Muscle of leg (tissue), 16 donors: ENCODE results near the gene TUFT1. TPM values are rescaled to one million over a fixed set of nuclear protein-coding genes. Genes with fewer than 3 reads are reported as not detected.
A peak's percentile ranks its signal among the peaks of the same experiment; 100 is the strongest.

Experiments used
- DNase-seq: peaks from one replicate; pipeline ENCODE4 v3.0.0; 2013
- H3K27ac ChIP-seq: one replicate; pipeline ENCODE4 v1.5.1; 2013; ENCODE audit warnings: mild to moderate bottlenecking, low read length, control low read depth
- H3K27me3 ChIP-seq: one replicate; pipeline ENCODE4 v1.6.1; 2013; ENCODE audit warnings: low read length; ENCODE audit not compliant: control insufficient read depth, insufficient read depth
- H3K36me3 ChIP-seq: one replicate; pipeline ENCODE4 v1.6.1; 2013; ENCODE audit warnings: low read length; ENCODE audit not compliant: control insufficient read depth, insufficient read depth
- H3K4me1 ChIP-seq: one replicate; pipeline ENCODE4 v1.6.1; 2013; ENCODE audit warnings: low read length; ENCODE audit not compliant: control insufficient read depth, insufficient read depth
- H3K4me3 ChIP-seq: one replicate; pipeline ENCODE4 v1.5.1; 2013; ENCODE audit warnings: low read length, control low read depth
- H3K9me3 ChIP-seq: replicated peaks from 2 replicates; pipeline ENCODE4 v1.6.1; 2013; ENCODE audit warnings: low read depth, low read length; ENCODE audit not compliant: control insufficient read depth
- WGBS: methylation state at CpG from one replicate; pipeline ENCODE4 v1.1.5; 2013; ENCODE audit warnings: missing lambda C conversion rate; ENCODE audit not compliant: insufficient coverage; 5-methylcytosine and 5-hydroxymethylcytosine counted together
- long read RNA-seq, 11 donors: transcript quantifications; one replicate each; lab custom pipeline, GENCODE V29; 2026
- polyA plus RNA-seq, 8 donors: library from polyadenylated mRNA; unstranded; fragments of 120-200 nt; gene quantifications; one replicate each; pipeline versions ENCODE4 v1.2.1 to v1.2.3, GENCODE V29; 2013; ENCODE audit warnings: inconsistent platforms in 1 of 8, low replicate concordance in 1 of 8; ENCODE audit not compliant: insufficient read length in 8 of 8, insufficient read depth in 1 of 8
- total RNA-seq: library from RNA; stranded (reverse); fragments of 120-200 nt; gene quantifications from one replicate; pipeline ENCODE4 v1.2.4, GENCODE V29; 2013

TUFT1 gene, protein sequence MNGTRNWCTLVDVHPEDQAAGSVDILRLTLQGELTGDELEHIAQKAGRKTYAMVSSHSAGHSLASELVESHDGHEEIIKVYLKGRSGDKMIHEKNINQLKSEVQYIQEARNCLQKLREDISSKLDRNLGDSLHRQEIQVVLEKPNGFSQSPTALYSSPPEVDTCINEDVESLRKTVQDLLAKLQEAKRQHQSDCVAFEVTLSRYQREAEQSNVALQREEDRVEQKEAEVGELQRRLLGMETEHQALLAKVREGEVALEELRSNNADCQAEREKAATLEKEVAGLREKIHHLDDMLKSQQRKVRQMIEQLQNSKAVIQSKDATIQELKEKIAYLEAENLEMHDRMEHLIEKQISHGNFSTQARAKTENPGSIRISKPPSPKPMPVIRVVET
- 6.2 TPM for total RNA-seq
- 1 to 10 TPM; 6.0 to 9.6 (median 7.3) TPM for polyA plus RNA-seq
- long read RNA-seq, donor 1: 0 reads
- long read RNA-seq, donor 2: 0 reads
- long read RNA-seq, donor 3, partial matches to known transcripts: 0 of 2 reads
- long read RNA-seq, donor 3, other reads (novel, unspliced or antisense): 0 of 2 reads
- long read RNA-seq, donor 4, partial matches to known transcripts: 0 of 2 reads
- long read RNA-seq, donor 4, other reads (novel, unspliced or antisense): 0 of 2 reads
- long read RNA-seq, donor 5, partial matches to known transcripts: 0 of 2 reads
- long read RNA-seq, donor 5, other reads (novel, unspliced or antisense): 0 of 2 reads
- long read RNA-seq, donor 6, partial matches to known transcripts: 0 of 2 reads
- long read RNA-seq, donor 6, other reads (novel, unspliced or antisense): 0 of 2 reads
- long read RNA-seq, donor 7, partial matches to known transcripts: 0 of 4 reads
- long read RNA-seq, donor 7, other reads (novel, unspliced or antisense): 0 of 4 reads
- long read RNA-seq, donor 8, partial matches to known transcripts: 0 of 1 reads
- long read RNA-seq, donor 8, other reads (novel, unspliced or antisense): 0 of 1 reads
- long read RNA-seq, donor 9, partial matches to known transcripts: 5 of 6 reads
- long read RNA-seq, donor 9, other reads (novel, unspliced or antisense): 0 of 6 reads
- long read RNA-seq, donor 10: 0 reads
- long read RNA-seq, donor 11, partial matches to known transcripts: 0 of 1 reads
- long read RNA-seq, donor 11, other reads (novel, unspliced or antisense): 0 of 1 reads

DNA sequence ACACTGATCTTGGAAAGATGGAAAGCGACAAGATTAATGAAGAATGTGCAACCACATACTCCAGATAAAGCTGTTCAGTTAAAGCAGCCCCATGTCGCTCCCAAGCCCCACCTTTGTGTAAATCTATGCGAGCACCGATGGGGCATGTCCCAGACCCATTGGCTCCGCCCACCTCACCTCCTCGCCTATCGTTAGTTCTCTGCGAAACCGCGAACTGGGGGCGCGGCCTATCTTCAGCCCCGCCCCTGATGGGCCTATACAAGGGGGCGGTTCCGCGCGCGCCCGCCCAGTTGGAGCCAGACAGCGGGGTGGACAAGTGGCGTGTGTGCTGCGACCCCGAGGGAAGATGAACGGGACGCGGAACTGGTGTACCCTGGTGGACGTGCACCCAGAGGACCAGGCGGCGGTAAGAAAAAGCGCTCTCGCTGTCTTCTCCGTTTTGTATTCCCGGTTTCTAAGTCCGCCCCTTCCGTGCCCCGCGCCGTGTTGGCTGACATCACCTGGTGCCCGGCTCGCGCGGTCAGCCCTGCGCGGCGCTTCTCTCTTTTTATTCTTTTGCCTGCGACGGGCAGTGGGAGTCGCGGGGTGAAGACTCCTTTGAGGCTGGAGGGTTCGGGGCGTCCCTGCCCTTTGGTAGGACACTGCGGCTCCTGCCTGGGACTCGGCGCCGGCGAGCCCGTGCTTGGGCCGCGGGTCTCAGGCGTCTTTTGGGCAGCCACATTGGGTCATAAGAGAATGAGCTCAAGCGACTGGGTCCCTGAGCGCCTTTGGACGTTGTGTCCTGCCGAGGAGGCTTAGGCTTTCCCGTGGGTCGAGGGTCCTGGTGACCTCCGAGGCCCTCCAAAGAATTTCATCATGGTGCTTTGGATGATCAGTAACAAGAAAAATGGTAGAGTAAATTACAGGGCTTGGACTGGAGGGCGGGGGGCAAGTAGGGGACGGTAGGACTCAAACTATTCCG is at the start of gene TUFT1:
Gene TUFT1 (plus strand): TSS at position 289 of the 961 bp plus-strand sequence. CDS start 58 bp downstream, at position 347.
- Histone ChIP-seq H3K27me3 (peaks cover 3% of the 10 kb centered on the region), H3K36me3 (no peaks in the 10 kb centered on the region), H3K27ac (peak within 1 kb of the TSS; percentile 95), H3K4me1 (peaks cover 31% of the 10 kb centered on the region), H3K4me3 (peak within 1 kb of the TSS; percentile 75), H3K9me3 (no peaks in the 10 kb centered on the region)
- peak; percentile 96 for DNase-seq
- WGBS: 1% methylated on average over 59 of the region's 70 CpGs

DNA sequence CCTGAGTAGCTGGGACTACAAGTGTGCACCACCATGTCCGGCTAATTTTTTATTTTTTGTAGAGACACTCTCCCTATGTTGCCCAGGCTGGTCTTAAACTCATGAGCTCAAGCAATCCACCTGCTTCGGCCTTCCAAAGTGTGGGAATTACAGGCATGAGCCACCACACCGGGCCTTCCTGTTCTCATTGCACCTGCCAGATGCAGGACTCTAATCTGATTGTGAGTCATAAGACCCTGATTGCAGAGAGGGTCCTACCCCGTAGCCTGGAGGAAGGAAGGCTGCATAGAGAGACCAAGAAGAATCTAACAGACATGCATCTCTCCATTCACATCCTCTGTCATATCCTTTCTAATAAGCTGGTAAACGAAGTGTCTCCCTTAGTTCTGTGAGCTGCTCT is 48.5 kb upstream of the TUFT1 start:
- Histone ChIP-seq H3K4me1 (no peaks in the 10 kb centered on the region), H3K4me3 (no peak overlapping the region), H3K9me3 (no peaks in the 10 kb centered on the region), H3K36me3 (no peaks in the 10 kb centered on the region), H3K27ac (no peak overlapping the region), H3K27me3 (no peaks in the 10 kb centered on the region)
- DNase-seq: no peak
- WGBS: 81% methylated on average over 3 of the region's 5 CpGs

DNA sequence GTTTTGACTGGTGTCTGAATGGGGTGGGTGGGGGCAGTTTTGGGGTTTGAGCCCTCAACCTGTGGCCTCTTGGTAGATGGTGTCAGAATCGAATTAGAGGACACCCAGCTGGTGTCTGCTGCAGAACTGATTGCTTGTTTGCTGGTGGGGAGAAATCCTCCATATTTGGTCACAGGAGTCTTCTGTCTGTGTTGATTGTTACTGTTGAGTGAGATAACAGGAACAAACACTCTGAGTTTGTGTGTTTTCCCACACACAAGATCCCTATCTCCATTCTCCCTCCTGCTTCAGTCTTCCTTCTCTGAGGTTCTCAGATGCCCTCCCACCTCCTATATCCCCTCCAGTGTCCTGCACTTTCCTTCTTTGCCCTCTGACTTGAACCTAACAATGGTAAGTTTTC is 48.0 kb upstream of the TUFT1 start:
- WGBS: no CpG with 5 or more reads among the region's 1 CpG
- Histone ChIP-seq H3K36me3 (no peaks in the 10 kb centered on the region), H3K27ac (no peak overlapping the region), H3K27me3 (no peaks in the 10 kb centered on the region), H3K4me1 (no peaks in the 10 kb centered on the region), H3K4me3 (no peak overlapping the region), H3K9me3 (no peaks in the 10 kb centered on the region)
- no peak for DNase-seq

DNA sequence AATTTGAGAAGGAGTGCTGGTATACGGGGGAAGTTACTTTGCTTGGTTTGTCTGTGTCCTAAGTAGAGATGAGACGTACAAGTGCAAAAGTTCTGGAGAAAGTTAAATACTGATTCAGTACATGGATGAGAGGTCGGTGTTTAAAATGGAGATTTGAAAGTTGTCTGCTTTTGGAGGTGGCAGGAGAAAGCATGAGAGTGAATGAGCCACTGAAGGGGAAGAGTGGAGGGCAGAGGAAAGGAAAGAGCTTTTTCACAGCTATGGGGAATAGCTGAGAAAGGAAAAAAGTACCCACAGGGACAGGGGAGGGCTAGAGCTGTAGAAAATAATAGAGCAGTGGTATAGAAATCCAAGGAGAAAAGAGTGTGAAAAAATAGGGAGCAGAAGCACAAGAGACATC is 47.1 kb upstream of the TUFT1 start:
- Histone ChIP-seq H3K9me3 (no peaks in the 10 kb centered on the region), H3K4me1 (no peaks in the 10 kb centered on the region), H3K27ac (no peak overlapping the region), H3K36me3 (no peaks in the 10 kb centered on the region), H3K4me3 (no peak overlapping the region), H3K27me3 (no peaks in the 10 kb centered on the region)
- no peak for DNase-seq
- WGBS: 90% methylated on average over 3 of the region's 3 CpGs

DNA sequence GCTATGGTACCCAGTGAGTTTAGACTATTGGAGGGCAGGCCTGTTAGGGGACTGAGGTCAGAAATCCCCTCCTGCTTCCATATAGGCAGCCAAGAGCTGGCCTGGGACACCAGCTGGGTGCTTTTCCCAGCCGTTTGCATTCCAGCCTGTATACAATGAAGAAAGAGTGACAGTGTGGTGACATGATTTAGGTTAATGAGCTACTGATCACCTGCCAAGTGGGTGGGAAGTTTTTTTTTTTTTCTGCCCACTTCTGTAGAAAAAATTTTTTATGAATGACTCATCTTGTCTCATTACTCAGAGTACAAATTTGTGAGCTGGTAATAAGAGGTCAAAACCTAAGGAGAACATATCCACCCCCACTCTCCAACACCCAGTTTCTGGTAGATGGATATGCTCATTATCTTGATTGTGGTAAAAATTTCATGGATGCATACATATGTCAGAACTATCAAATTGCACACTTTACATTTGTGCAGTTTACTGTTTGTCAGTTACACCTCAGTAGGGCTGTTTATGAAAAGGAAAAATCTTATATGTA is 45.3 kb upstream of the TUFT1 start:
- no CpG with 5 or more reads among the region's 1 CpG for WGBS
- Histone ChIP-seq H3K4me3 (no peak overlapping the region), H3K27ac (no peak overlapping the region), H3K36me3 (no peaks in the 10 kb centered on the region), H3K9me3 (no peaks in the 10 kb centered on the region), H3K27me3 (peaks cover 2% of the 10 kb centered on the region), H3K4me1 (no peaks in the 10 kb centered on the region)
- DNase-seq: peak; percentile 38

DNA sequence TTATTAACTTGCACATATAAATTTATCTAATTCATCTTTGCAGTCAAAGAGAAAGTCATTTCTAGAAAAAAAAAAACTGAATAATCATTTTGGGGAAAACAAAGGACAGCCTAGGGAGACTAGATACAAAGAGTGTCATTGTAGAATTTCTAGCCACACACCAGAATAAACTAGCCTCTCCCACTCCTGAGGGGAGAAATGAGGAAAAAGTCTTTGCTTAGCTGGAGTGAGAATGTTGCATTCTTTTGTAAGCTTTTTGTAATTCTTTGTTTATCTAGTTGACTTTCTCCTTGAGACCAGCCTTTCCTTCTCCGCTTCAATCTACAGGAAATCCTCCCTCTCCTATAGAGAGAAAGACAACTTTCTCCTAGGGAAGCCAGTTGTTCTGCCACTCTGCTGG is 44.8 kb upstream of the TUFT1 start:
- no peaks in the 10 kb centered on the region for H3K4me1 ChIP-seq
- DNase-seq: no peak
- H3K4me3 ChIP-seq: no peak overlapping the region
- H3K27me3 ChIP-seq: peaks cover 2% of the 10 kb centered on the region
- H3K36me3 ChIP-seq: no peaks in the 10 kb centered on the region
- H3K9me3 ChIP-seq: no peaks in the 10 kb centered on the region
- no peak overlapping the region for H3K27ac ChIP-seq
- WGBS: no CpG with 5 or more reads among the region's 1 CpG

DNA sequence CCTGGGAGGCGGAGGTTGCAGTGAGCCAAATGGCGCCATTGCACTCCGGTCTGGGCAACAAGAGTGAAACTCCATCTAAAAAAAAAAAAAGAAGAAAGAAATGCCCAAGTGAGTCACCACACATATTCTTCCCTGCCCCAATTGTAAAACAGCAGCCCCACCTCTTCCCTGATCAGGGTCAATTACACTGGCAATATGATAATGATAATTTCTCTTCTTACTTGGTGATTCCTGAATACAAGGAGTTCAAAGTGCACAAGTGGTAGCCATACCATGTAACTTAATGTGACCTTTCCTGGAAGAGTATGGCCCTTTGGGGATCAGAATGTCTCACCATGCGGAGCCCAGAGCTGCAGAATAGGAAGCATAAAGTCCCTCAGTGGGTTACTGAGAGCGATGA is 40.7 kb upstream of the TUFT1 start:
- no peaks in the 10 kb centered on the region for H3K9me3 ChIP-seq
- H3K27ac ChIP-seq: no peak overlapping the region
- no peak for DNase-seq
- H3K4me3 ChIP-seq: no peak overlapping the region
- H3K27me3 ChIP-seq: peaks cover 4% of the 10 kb centered on the region
- no peaks in the 10 kb centered on the region for H3K36me3 ChIP-seq
- no peaks in the 10 kb centered on the region for H3K4me1 ChIP-seq
- WGBS: 67% methylated on average over 2 of the region's 5 CpGs

DNA sequence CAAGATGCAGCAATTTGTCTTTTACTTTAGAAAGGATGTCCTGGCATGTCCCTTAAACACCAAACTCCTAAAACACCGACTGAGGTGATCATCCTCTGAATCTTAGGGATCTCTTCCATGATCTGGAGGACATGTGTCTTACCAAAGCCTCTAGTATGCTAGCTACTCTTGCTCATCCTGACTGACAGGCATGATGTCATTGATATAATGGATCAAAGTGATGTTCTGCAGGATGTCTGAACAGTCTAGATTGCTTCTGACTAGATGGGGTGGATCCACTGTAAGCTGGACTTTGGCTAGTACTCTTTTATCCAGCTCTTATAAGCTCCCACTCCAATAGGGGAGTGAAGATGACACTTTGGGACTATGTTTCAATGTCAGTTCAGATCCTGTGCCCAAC is 40.2 kb upstream of the TUFT1 start:
- Histone ChIP-seq H3K36me3 (no peaks in the 10 kb centered on the region), H3K4me3 (no peak overlapping the region), H3K27ac (no peak overlapping the region), H3K27me3 (peaks cover 4% of the 10 kb centered on the region), H3K4me1 (no peaks in the 10 kb centered on the region), H3K9me3 (no peaks in the 10 kb centered on the region)
- no CpG with 5 or more reads among the region's 1 CpG for WGBS
- no peak for DNase-seq

DNA sequence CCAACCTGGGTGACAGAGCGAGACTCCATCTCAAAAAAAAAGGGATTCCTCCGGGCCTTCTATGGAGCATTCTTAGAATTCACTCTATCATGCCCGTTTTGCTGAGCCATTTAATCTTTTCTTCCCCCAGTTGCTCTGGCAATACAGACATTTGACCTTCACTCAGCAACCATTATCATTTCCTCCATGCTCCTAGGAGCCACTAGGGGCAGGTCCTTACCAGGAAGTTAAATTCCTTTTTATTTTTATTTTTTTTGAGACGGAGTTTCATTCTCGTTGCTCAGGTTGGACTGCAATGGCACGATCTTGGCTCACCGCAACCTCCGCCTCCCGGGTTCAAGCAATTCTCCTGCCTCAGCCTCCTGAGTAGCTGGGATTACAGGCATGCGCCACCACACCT is 38.6 kb upstream of the TUFT1 start:
- no peak overlapping the region for H3K4me3 ChIP-seq
- no peaks in the 10 kb centered on the region for H3K4me1 ChIP-seq
- whole genome bisulfite sequencing: 90% methylated on average over 6 of the region's 10 CpGs
- no peak overlapping the region for H3K27ac ChIP-seq
- no peaks in the 10 kb centered on the region for H3K9me3 ChIP-seq
- no peak for DNase-seq
- peaks cover 4% of the 10 kb centered on the region for H3K27me3 ChIP-seq
- H3K36me3 ChIP-seq: no peaks in the 10 kb centered on the region
